Testis (tissue), 3 donors: ENCODE measurements around the gene PARVG. TPM values are rescaled to one million over a fixed set of nuclear protein-coding genes. Genes with fewer than 3 reads are reported as not detected.

Source experiments
- DNase-seq: peaks from one replicate; pipeline ENCODE4 v3.0.0-alpha.2; 2019
- H3K27ac ChIP-seq, 2 donors: fragments of 200-600 bp; sonication (generic); one replicate each; pipeline ENCODE4 v1.5.1; 2019
- H3K27me3 ChIP-seq: fragments of 200-600 bp; sonication (generic); one replicate; pipeline ENCODE4 v1.5.1; 2019
- H3K36me3 ChIP-seq: fragments of 200-600 bp; sonication (generic); one replicate; pipeline ENCODE4 v1.5.1; 2017; ENCODE audit warnings: low read depth; ENCODE audit errors: missing control alignments
- H3K4me1 ChIP-seq: fragments of 200-600 bp; sonication (generic); one replicate; pipeline ENCODE4 v1.5.1; 2019
- H3K4me3 ChIP-seq, 2 donors: fragments of 200-600 bp; sonication (generic); one replicate each; pipeline ENCODE4 v1.5.1; 2017 to 2019
- H3K9me3 ChIP-seq: fragments of 200-600 bp; sonication (generic); one replicate; pipeline ENCODE4 v1.5.1; 2017
- CTCF ChIP-seq, 3 experiments: fragments of 450-650 bp in 2 of 3; fragments of 200-600 bp in 1 of 3; sonication (generic) in 1 of 3; IDR thresholded peaks; one replicate each; pipeline ENCODE4 v1.5.1; 2016 to 2019; ENCODE audit warnings: antibody characterized with exemption in 3 of 3, mild to moderate bottlenecking in 2 of 3, moderate library complexity in 1 of 3
- POLR2A ChIP-seq: fragments of 450-650 bp; IDR thresholded peaks from one replicate; pipeline ENCODE4 v1.6.1; 2017; ENCODE audit warnings: antibody characterized with exemption, mild to moderate bottlenecking, moderate library complexity
- WGBS, 2 donors: methylation state at CpG; one replicate each; pipeline ENCODE4 v1.1.5; 2018; 5-methylcytosine and 5-hydroxymethylcytosine counted together
- intact Hi-C: fragments of 100-400 bp; cut with DNase I; formaldehyde crosslinking; loops from one replicate; pipeline ENCODE4 v1.15.1; 2023; ENCODE audit warnings: low total_unique reads
- polyA plus RNA-seq: library from polyadenylated mRNA; stranded (reverse); fragments of 350-450 nt; fragmentation: Illumina TruSeq; extraction: RNeasy Lipid Tissue Mini Kit (QIAGEN cat#74804); gene quantifications from one replicate; pipeline ENCODE4 v1.2.3, GENCODE V29; 2014; ENCODE audit warnings: low read depth, low replicate concordance; ENCODE audit not compliant: insufficient read depth
- total RNA-seq, 2 donors: library from RNA; depleted of rRNA; stranded (reverse); fragments of >200 nt; gene quantifications; one replicate each; pipeline ENCODE4 v1.2.3, GENCODE V29; 2016

The PARVG gene
- total and polyA plus RNA-seq, 3 donors from 2014 or later, result 7.2 to 14.1 (median 9.7) TPM

GRCh38 chr22:44162960-44163359 lies 17.8 kb upstream of the PARVG start:
- H3K36me3 ChIP-seq, result no peaks in the 10 kb centered on the region
- no peak for TF ChIP-seq POLR2A
- TF ChIP-seq CTCF (IDR thresholded peaks at IDR 0.05), result no peak
- intact Hi-C loops, result no loop called here
- DNase-seq, result no peak
- no peaks in the 10 kb centered on the region for H3K27me3 ChIP-seq
- 97% methylated on average over 13 of the region's 13 CpGs for WGBS, 2 donors
- H3K4me3 ChIP-seq, result no peak overlapping the region
- H3K27ac ChIP-seq, result no peak overlapping the region
- H3K9me3 ChIP-seq, result no peaks in the 10 kb centered on the region
- H3K4me1 ChIP-seq, result peaks cover 15% of the 10 kb centered on the region

GRCh38 chr22:44163536-44163935 lies 17.2 kb upstream of the PARVG start:
- no peak for DNase-seq
- intact Hi-C loops, result no loop called here
- Histone ChIP-seq H3K36me3 (no peaks in the 10 kb centered on the region), H3K9me3 (no peaks in the 10 kb centered on the region), H3K27me3 (no peaks in the 10 kb centered on the region), H3K4me3 (no peak overlapping the region), H3K4me1 (peaks cover 12% of the 10 kb centered on the region), H3K27ac (no peak overlapping the region)
- TF ChIP-seq POLR2A, result no peak
- no peak for TF ChIP-seq CTCF (IDR thresholded peaks at IDR 0.05)
- WGBS, 2 donors, result 83 to 97% methylated on average over 13 to 18 of the region's 18 CpGs

GRCh38 chr22:44164031-44164430 lies 16.7 kb upstream of the PARVG start:
- H3K9me3 ChIP-seq, result no peaks in the 10 kb centered on the region
- no peaks in the 10 kb centered on the region for H3K27me3 ChIP-seq
- no peak overlapping the region for H3K4me3 ChIP-seq
- intact Hi-C loops, result no loop called here
- no peak for TF ChIP-seq POLR2A
- TF ChIP-seq CTCF (IDR thresholded peaks at IDR 0.05), result no peak
- no peak overlapping the region for H3K27ac ChIP-seq
- no peaks in the 10 kb centered on the region for H3K36me3 ChIP-seq
- H3K4me1 ChIP-seq, result peaks cover 8% of the 10 kb centered on the region
- no peak for DNase-seq
- 92 to 93% methylated on average over 4 to 11 of the region's 11 CpGs for WGBS, 2 donors

DNA sequence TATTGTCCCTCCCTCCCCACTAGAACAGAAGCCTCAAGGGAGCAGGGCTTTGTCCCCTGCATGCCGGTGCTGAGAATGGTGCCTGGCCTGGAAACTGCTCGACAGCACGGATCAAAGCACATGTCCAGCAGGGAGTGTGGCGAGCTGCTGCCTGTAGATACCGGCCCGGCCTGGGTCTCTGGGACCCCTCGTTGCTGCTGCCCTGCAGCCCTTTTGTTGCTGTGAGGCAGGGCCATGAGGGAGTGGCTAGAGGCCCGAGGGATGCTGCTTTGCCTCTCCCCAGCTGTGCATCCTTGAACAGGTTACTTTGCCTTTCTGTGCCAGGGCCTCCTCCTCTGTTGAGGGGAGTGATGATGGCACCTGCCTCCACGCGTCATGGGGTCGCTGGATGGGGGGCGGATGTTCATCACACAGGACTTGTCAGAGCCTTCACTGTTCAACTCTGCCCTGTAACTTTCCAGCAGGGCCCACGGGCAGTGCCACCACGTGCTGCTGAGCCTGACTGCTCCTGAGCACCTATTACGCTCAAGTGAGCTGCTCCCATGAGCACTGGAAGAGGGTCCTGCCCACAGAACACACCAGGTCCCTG lies 15.3 kb upstream of the PARVG start:
- DNase-seq, result no peak
- TF ChIP-seq CTCF (IDR thresholded peaks at IDR 0.05) (no peak), POLR2A (no peak)
- peaks cover 2% of the 10 kb centered on the region for H3K4me1 ChIP-seq
- no peaks in the 10 kb centered on the region for H3K36me3 ChIP-seq
- intact Hi-C loops, result no loop called here
- no peak overlapping the region for H3K4me3 ChIP-seq
- WGBS, 2 donors, result 94 to 100% methylated on average over 13 to 15 of the region's 15 CpGs
- no peaks in the 10 kb centered on the region for H3K27me3 ChIP-seq
- no peak overlapping the region for H3K27ac ChIP-seq
- no peaks in the 10 kb centered on the region for H3K9me3 ChIP-seq
